Head of caudate nucleus (tissue), 42 donors: ENCODE results near the gene ENG.
"Not testable (repeated sequence)": the region's sequence is repeated elsewhere in the genome, so short reads cannot be mapped to it uniquely, and the experiment has no call there.

Experiments
- DNase-seq, 42 donors: peaks; one replicate each; pipeline versions ENCODE4 v3.0.0 to v3.0.0-alpha.2; 2020 to 2021; ENCODE audit warnings: mixed read lengths in 7 of 42
- intact Hi-C: fragments of 100-400 bp; cut with DNase I; formaldehyde crosslinking; loops from one replicate; pipeline ENCODE4 v1.15.0; 2022

ENG gene

GRCh38 chr9:127881715-127882114, 27.3 kb upstream of the ENG start:
- DNase-seq, intact Hi-C loops: not testable (repeated sequence)

GRCh38 chr9:127880143-127880542, 25.7 kb upstream of the ENG start:
- no peak for DNase-seq
- intact Hi-C loops, result no loop called here

GRCh38 chr9:127878652-127879390, 24.4 kb upstream of the ENG start:
- peak in 1 of 42 donors; percentile 32 for DNase-seq
- intact Hi-C loops, result loop anchor here (10.0 kb wide), 1 partner anchor 144 kb away; the partner anchor contains the start of gene TOR2A

- peak in 32 of 42 donors; percentile 28 to 81 (median 55) for DNase-seq
- intact Hi-C loops, result loop anchor here (10.0 kb wide), 1 partner anchor 143 kb away; the partner anchor contains the start of gene TOR2A
Measured at GRCh38 chr9:127878001-127878651, 23.7 kb upstream of the ENG start.

GRCh38 chr9:127877566-127877998, 23.1 kb upstream of the ENG start, which contains the start of gene AK1:
AK1 (minus strand) TSS chr9:127877675; CDS start chr9:127874617, 3,058 bp downstream.
- intact Hi-C loops, result loop anchor here (10.0 kb wide), 1 partner anchor 143 kb away; the partner anchor contains the start of gene TOR2A
- DNase-seq, result peak; percentile 81 to 96 (median 92)

- intact Hi-C loops, result loop anchor here (10.0 kb wide), 1 partner anchor 142 kb away; the partner anchor contains the start of gene TOR2A
- DNase-seq, result peak in 30 of 42 donors; percentile 26 to 65 (median 46)
Measured at GRCh38 chr9:127876764-127877562, 22.5 kb upstream of the ENG start.

GRCh38 chr9:127876026-127876763, 21.7 kb upstream of the ENG start:
- DNase-seq, result no peak
- intact Hi-C loops, result loop anchor here (10.0 kb wide), 1 partner anchor 141 kb away; the partner anchor contains the start of gene TOR2A

GRCh38 chr9:127875306-127875966, 21.0 kb upstream of the ENG start:
- intact Hi-C loops, result loop anchor here (10.0 kb wide), 1 partner anchor 141 kb away; the partner anchor contains the start of gene TOR2A
- no peak for DNase-seq

GRCh38 chr9:127874301-127875221, 20.1 kb upstream of the ENG start:
- peak in 19 of 42 donors; percentile 21 to 70 (median 51) for DNase-seq
- intact Hi-C loops, result loop anchor here (5.0 to 10.0 kb wide), 3 partner anchors 43 to 140 kb away; partner anchors contain the start of genes ST6GALNAC4 and TOR2A

GRCh38 chr9:127873886-127874285, 19.4 kb upstream of the ENG start:
- intact Hi-C loops, result loop anchor here (5.0 to 10.0 kb wide), 3 partner anchors 43 to 139 kb away; partner anchors contain the start of genes ST6GALNAC4 and TOR2A
- peak; percentile 66 to 95 (median 88) for DNase-seq

- peak in 32 of 42 donors; percentile 17 to 84 (median 60) for DNase-seq
- intact Hi-C loops, result loop anchor here (5.0 to 10.0 kb wide), 3 partner anchors 44 to 138 kb away; partner anchors contain the start of genes ST6GALNAC4 and TOR2A
Measured at GRCh38 chr9:127873223-127873691, 18.8 kb upstream of the ENG start.

- intact Hi-C loops, result loop anchor here (5.0 to 10.0 kb wide), 3 partner anchors 45 to 138 kb away; partner anchors contain the start of genes ST6GALNAC4 and TOR2A
- DNase-seq, result no peak
Measured at GRCh38 chr9:127872369-127873222, 18.1 kb upstream of the ENG start.

- DNase-seq, result peak in 5 of 42 donors; percentile 32 to 55 (median 37)
- intact Hi-C loops, result loop anchor here (5.0 to 10.0 kb wide), 3 partner anchors 46 to 137 kb away; partner anchors contain the start of genes ST6GALNAC4 and TOR2A
Measured at GRCh38 chr9:127871531-127871930, 17.1 kb upstream of the ENG start.

GRCh38 chr9:127870887-127871286, 16.4 kb upstream of the ENG start:
- intact Hi-C loops, result loop anchor here (5.0 to 10.0 kb wide), 3 partner anchors 46 to 136 kb away; partner anchors contain the start of genes ST6GALNAC4 and TOR2A
- DNase-seq, result no peak

- not testable (repeated sequence) for DNase-seq
- intact Hi-C loops, result loop anchor here (5.0 to 10.0 kb wide), 3 partner anchors 47 to 135 kb away; partner anchors contain the start of genes ST6GALNAC4 and TOR2A
Measured at GRCh38 chr9:127870153-127870491, 15.7 kb upstream of the ENG start.
